Activated naive CD8-positive, alpha-beta T cell treated with anti-CD3 and anti-CD28 coated beads, Interleukin-2, amount 50 U/mL, for 24 hours (primary cell): ENCODE measurements around the gene MSGN1.
"Not testable (repeated sequence)": the region's sequence is repeated elsewhere in the genome, so short reads cannot be mapped to it uniquely, and the experiment has no call there.

Experiments
- ATAC-seq: fragments of 150-1000 bp; cut with Tn5 transposase; one replicate; pipeline ENCODE4 v1.10.0; 2021
- DNase-seq: peaks from one replicate; pipeline ENCODE4 v3.0.0; 2021
- H3K27ac Mint-ChIP-seq: one replicate; pipeline ENCODE4 v1.8.0; 2021; ENCODE audit warnings: mild to moderate bottlenecking, mixed read lengths
- H3K27me3 Mint-ChIP-seq: one replicate; pipeline ENCODE4 v1.8.0; 2021; ENCODE audit warnings: mixed read lengths
- H3K36me3 Mint-ChIP-seq: one replicate; pipeline ENCODE4 v1.8.0; 2021; ENCODE audit warnings: low read depth, mixed read lengths
- H3K4me1 Mint-ChIP-seq: one replicate; pipeline ENCODE4 v1.8.0; 2021; ENCODE audit warnings: mixed read lengths
- H3K4me3 Mint-ChIP-seq: one replicate; pipeline ENCODE4 v1.8.0; 2021; ENCODE audit warnings: mild to moderate bottlenecking, moderate library complexity, mixed read lengths
- H3K9me3 Mint-ChIP-seq: one replicate; pipeline ENCODE4 v1.8.0; 2021; ENCODE audit warnings: mixed read lengths

The MSGN1 gene

DNA sequence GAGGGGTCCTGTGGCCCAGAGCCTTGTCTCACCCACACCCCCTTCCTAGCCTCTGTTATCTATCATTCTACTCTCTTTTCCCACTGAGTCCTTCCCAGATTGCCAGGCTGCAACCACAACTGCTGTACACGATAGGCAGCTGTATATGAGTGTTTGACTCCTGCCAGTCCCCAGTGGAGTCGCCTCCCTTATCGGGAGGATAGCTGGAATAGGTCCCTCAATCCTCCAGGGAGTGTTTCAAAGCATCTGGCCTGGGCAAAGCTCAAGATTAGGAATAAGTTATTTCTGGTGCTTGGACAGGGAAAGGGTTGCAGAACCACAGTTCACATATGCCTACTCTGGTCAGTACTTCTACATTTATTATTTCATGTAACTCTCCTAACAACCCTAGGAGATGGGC, 4.8 kb downstream of the MSGN1 start:
- peaks cover 3% of the 10 kb centered on the region for H3K4me1 Mint-ChIP-seq
- no peaks in the 10 kb centered on the region for H3K9me3 Mint-ChIP-seq
- DNase-seq (no peak), ATAC-seq (no peak)
- no peak overlapping the region for H3K4me3 Mint-ChIP-seq
- H3K27me3 Mint-ChIP-seq: peaks cover 8% of the 10 kb centered on the region
- no peaks in the 10 kb centered on the region for H3K36me3 Mint-ChIP-seq
- H3K27ac Mint-ChIP-seq: no peak overlapping the region

GRCh38 chr2:17821535-17822444, 5.5 kb downstream of the MSGN1 start:
- no peak overlapping the region for H3K4me3 Mint-ChIP-seq
- ATAC-seq (no peak), DNase-seq (no peak)
- peak overlapping the region; percentile 20 for H3K27ac Mint-ChIP-seq
- H3K36me3 Mint-ChIP-seq: no peaks in the 10 kb centered on the region
- peaks cover 3% of the 10 kb centered on the region for H3K4me1 Mint-ChIP-seq
- H3K27me3 Mint-ChIP-seq: peaks cover 8% of the 10 kb centered on the region
- no peaks in the 10 kb centered on the region for H3K9me3 Mint-ChIP-seq

DNA sequence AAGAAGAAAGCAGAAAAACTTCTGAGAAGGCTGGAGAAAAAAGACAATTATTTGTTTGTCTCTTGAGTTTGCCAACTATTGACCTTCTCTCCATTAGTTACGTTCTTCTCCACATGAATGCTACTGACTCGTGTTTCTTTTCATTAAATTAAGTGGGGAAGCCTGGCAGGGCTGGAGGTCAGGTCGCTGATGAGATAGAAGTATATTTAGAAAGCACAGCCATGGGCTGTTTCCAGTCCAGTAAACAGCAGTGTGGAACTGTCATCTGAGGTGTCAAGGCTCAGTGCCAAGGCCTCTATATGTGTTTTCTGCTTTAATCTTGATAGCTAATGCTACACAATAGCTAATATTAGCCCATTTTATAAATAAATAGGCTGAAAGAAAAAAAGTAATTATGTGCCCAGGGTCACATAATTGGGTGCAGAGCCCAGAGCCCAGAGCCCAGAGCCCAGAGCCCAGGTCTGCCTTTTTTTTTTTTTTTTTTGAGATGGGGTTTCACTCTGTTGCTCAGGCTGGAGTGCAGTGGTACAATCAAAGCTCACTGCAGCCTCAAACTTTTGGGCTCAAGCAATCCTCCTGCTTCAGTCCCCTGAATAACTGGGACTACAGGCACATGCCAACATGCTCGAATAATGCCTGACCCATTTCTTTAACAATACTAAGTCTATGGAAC, 6.3 kb downstream of the MSGN1 start:
- no peaks in the 10 kb centered on the region for H3K36me3 Mint-ChIP-seq

DNA sequence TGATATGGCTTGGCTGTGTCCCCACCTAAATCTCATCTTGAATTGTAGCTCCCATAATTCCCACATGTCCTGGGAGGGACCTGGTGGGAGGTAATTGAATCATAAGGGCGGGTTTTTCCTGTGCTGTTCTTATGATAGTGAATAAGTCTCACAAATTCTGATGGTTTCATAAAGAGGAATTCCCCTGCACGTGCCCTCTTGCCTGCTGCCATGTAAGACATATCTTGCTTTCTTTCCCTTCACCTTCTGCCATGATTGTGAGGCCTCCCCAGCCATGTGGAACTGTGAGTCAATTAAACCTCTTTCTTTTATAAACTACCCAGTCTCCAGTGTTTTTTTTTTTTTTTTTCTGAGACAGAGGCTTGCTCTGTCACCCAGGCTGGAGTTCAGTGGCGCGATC, 7.4 kb downstream of the MSGN1 start:
- H3K36me3 Mint-ChIP-seq, H3K4me1 Mint-ChIP-seq, ATAC-seq, H3K9me3 Mint-ChIP-seq, H3K27ac Mint-ChIP-seq, H3K4me3 Mint-ChIP-seq, DNase-seq: not testable (repeated sequence)
- peaks cover 10% of the 10 kb centered on the region for H3K27me3 Mint-ChIP-seq

More for the DNA sequence above, 6.3 kb downstream of the MSGN1 start:
- DNase-seq (no peak), ATAC-seq (no peak)
- no peaks in the 10 kb centered on the region for H3K9me3 Mint-ChIP-seq
- H3K4me1 Mint-ChIP-seq: peaks cover 3% of the 10 kb centered on the region
- peaks cover 8% of the 10 kb centered on the region for H3K27me3 Mint-ChIP-seq
- H3K27ac Mint-ChIP-seq: no peak overlapping the region
- no peak overlapping the region for H3K4me3 Mint-ChIP-seq

GRCh38 chr2:17827316-17827715, 11.1 kb downstream of the MSGN1 start:
- H3K36me3 Mint-ChIP-seq: no peaks in the 10 kb centered on the region
- ATAC-seq: no peak
- no peak overlapping the region for H3K27ac Mint-ChIP-seq
- no peaks in the 10 kb centered on the region for H3K9me3 Mint-ChIP-seq
- no peak for DNase-seq
- no peaks in the 10 kb centered on the region for H3K4me1 Mint-ChIP-seq
- peaks cover 33% of the 10 kb centered on the region for H3K27me3 Mint-ChIP-seq
- H3K4me3 Mint-ChIP-seq: no peak overlapping the region

- no peak for DNase-seq
- Mint-ChIP-seq H3K36me3 (no peaks in the 10 kb centered on the region), H3K27me3 (peaks cover 33% of the 10 kb centered on the region), H3K27ac (no peak overlapping the region), H3K9me3 (no peaks in the 10 kb centered on the region), H3K4me1 (no peaks in the 10 kb centered on the region), H3K4me3 (no peak overlapping the region)
- no peak for ATAC-seq
Observed at GRCh38 chr2:17827785-17828184, 11.5 kb downstream of the MSGN1 start.

DNA sequence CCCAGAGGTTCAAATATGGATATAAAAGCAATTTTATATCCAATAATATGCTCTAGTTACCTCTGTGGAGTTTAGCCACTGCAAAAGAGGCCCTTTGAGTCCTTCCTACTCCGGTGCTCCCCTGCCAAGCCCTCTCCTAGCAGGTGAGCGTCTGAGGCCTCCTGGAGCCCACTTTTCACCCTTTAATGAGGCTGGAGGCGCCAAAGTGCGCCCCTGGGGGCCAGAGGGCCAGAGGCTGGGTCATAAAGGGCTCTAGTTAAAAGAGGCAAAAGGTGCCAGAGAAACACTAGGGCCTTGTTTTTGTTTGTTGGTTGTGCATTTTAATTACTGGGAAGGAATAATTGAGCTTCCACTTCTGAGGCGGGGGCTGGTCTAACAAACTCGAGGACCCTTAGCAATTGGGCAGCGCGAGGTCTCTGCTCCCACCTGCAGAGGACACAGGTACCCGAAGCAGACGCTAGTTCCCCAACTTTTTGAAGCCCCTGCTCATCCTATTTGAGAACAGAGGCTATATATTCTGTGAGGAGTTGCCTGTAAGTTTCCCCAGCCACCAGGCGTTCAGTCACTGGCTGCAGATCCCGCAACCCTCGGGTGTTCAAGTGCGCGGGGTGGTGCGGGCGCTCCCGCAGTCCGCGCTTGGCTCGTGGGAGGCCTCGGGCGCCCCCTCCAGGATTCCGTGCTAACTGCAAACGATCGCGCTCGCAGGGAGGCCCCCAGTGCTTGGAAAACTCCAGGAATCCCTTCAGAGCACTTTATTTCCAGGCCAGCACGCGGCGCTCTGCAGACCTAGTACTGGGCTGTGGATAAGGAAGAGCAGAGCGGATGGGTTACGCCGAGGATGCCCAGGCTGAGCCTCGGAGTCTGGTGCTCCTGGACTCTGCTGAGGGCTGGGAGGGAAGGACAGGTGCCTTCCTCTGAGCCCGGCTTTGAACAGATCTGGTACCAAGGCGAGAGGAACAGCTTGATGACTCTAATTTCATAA, 14.1 kb downstream of the MSGN1 start:
- DNase-seq: peak; percentile 70
- Mint-ChIP-seq H3K4me1 (no peaks in the 10 kb centered on the region), H3K27ac (no peak overlapping the region), H3K36me3 (no peaks in the 10 kb centered on the region), H3K4me3 (no peak overlapping the region), H3K27me3 (peaks cover 28% of the 10 kb centered on the region), H3K9me3 (no peaks in the 10 kb centered on the region)
- ATAC-seq: peak; percentile 63

DNA sequence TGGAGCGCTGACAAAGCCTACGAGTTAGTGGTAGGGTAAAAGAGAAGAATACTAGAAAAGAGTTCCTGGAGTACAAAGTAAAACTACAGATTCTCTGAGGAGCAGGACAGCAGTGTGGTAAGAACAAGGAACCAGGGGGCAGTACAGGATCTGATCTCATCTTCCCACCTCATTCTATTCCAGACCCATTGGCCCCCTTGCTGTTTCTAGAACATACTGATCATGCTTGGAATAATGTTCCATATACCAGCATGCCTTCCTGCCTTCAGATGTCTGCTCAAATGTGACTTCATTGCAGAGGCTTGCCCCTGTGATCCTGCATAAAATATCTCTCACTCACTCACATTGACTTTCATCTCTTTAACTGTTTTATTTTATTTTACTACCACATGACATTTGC, 19.3 kb downstream of the MSGN1 start:
- no peak for DNase-seq
- Mint-ChIP-seq H3K4me3 (no peak overlapping the region), H3K9me3 (no peaks in the 10 kb centered on the region), H3K4me1 (no peaks in the 10 kb centered on the region), H3K36me3 (no peaks in the 10 kb centered on the region), H3K27ac (no peak overlapping the region), H3K27me3 (peaks cover 26% of the 10 kb centered on the region)
- no peak for ATAC-seq

DNA sequence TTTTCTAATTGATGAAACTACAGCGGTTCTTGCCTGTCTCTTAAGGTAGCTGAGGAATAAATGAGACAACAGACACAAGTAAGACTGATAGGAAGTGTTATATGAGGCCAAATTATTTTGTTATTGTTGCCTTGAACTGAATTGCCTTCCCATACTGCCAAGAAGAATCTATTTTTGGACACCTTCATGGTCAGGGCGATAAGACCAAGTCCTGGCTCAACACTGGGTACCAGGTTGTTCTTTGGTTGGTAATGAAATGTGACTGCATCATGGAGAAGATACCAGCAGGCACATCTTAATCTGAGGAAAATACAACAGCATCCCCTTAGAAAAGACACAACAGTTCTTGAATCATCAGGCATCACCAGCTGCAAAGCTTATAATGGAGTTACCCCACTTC, 23.7 kb downstream of the MSGN1 start:
- ATAC-seq: no peak
- H3K9me3 Mint-ChIP-seq: no peaks in the 10 kb centered on the region
- H3K4me3 Mint-ChIP-seq: no peak overlapping the region
- no peaks in the 10 kb centered on the region for H3K4me1 Mint-ChIP-seq
- no peaks in the 10 kb centered on the region for H3K36me3 Mint-ChIP-seq
- H3K27ac Mint-ChIP-seq: no peak overlapping the region
- H3K27me3 Mint-ChIP-seq: peaks cover 15% of the 10 kb centered on the region
- no peak for DNase-seq

- ATAC-seq (no peak), DNase-seq (no peak)
- Mint-ChIP-seq H3K27ac (no peak overlapping the region), H3K27me3 (peaks cover 10% of the 10 kb centered on the region), H3K4me1 (no peaks in the 10 kb centered on the region), H3K9me3 (no peaks in the 10 kb centered on the region), H3K36me3 (no peaks in the 10 kb centered on the region), H3K4me3 (no peak overlapping the region)
Observed at GRCh38 chr2:17843457-17843856, 27.2 kb downstream of the MSGN1 start.

- Mint-ChIP-seq H3K4me3 (no peak overlapping the region), H3K4me1 (no peaks in the 10 kb centered on the region), H3K27me3 (peaks cover 3% of the 10 kb centered on the region), H3K36me3 (no peaks in the 10 kb centered on the region), H3K27ac (no peak overlapping the region), H3K9me3 (no peaks in the 10 kb centered on the region)
- no peak for ATAC-seq
- no peak for DNase-seq
Observed at GRCh38 chr2:17845806-17846205, 29.5 kb downstream of the MSGN1 start.

DNA sequence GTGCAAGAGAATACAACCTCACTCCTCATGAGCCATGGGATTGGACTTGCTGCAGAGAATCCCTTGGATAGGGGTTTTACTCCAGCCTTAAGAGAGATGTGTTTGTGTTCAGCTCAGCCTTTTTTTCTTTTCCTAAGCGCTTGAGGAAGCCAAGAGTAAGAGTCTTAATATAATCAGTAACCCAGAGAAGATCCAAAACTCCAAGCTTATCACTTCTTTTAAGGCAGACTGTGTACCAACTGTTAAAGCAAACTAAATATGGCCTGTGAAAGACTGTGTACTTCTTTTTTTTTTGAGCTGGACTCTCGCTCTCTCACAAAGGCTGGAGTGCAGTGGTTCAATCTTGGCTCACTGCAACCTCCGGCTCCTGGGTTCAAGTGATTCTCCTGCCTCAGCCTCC, 30.4 kb downstream of the MSGN1 start:
- Mint-ChIP-seq H3K9me3 (no peaks in the 10 kb centered on the region), H3K27ac (no peak overlapping the region), H3K27me3 (peaks cover 4% of the 10 kb centered on the region), H3K4me3 (no peak overlapping the region), H3K4me1 (no peaks in the 10 kb centered on the region), H3K36me3 (no peaks in the 10 kb centered on the region)
- no peak for DNase-seq
- ATAC-seq: no peak

DNA sequence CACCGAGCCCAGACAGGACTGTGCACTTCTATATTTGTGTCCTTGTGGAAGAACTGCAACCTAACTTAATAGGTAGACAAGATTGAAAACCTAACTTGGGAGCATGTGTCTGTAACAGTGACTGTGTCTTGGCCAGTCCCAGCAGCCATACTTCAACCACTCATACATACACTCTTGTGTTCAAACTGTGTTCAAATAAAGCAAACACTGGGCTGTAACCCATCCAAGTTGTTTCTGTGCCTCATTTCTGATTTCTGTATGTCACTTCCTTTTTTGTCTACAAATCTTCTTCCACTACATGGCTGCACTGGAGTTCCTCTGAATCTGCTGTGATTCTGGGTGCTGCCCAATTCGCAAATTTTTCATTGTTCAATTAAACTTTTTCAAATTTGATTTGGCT, 31.0 kb downstream of the MSGN1 start:
- Mint-ChIP-seq H3K4me3 (no peak overlapping the region), H3K27me3 (peaks cover 4% of the 10 kb centered on the region), H3K36me3 (no peaks in the 10 kb centered on the region), H3K27ac (no peak overlapping the region), H3K4me1 (no peaks in the 10 kb centered on the region), H3K9me3 (no peaks in the 10 kb centered on the region)
- ATAC-seq (no peak), DNase-seq (no peak)

DNA sequence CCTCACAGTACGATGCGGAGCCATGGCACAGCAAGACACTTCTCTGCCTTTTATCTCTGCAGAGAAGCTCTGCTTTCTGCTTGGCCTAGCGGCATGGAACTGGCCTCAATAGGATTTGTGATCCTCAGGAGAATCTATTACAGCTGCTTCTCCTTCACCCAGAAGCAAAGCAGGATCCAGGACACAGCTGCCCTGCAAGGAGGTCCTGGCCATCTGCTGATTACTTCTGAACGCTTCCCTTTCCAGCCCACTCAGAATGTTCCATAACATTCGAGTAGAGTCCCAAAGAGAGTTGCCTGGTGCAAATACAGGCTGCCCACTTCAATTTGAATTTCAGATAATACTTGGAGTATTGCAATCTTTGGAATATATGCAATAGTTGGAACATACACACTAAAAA, 33.0 kb downstream of the MSGN1 start:
- ATAC-seq: no peak

More for the DNA sequence above, 33.0 kb downstream of the MSGN1 start:
- Mint-ChIP-seq H3K4me1 (no peaks in the 10 kb centered on the region), H3K27me3 (peaks cover 4% of the 10 kb centered on the region), H3K36me3 (no peaks in the 10 kb centered on the region), H3K9me3 (no peaks in the 10 kb centered on the region), H3K27ac (no peak overlapping the region), H3K4me3 (no peak overlapping the region)
- DNase-seq: no peak
